Right lobe of liver (tissue), 4 donors: ENCODE data around the gene FAM78B.

ENCODE experiments used
- CTCF ChIP-seq, 4 donors: fragments of 200-600 bp in 3 of 4; fragments of 450-650 bp in 1 of 4; IDR thresholded peaks; one replicate each; pipeline versions ENCODE4 v1.5.1 to v1.8.0; 2016 to 2022; ENCODE audit warnings: antibody characterized with exemption in 4 of 4, mild to moderate bottlenecking in 2 of 4
- POLR2A ChIP-seq: fragments of 450-650 bp; IDR thresholded peaks from one replicate; pipeline ENCODE4 v1.6.1; 2017; ENCODE audit warnings: antibody characterized with exemption, mild to moderate bottlenecking
- donor health status: DM: no; HTN: no; CAD: no.
- donor health status: DM: no; HTN: no; CAD: no.
- donor health status: DM: no; HTN: yes; CAD: no.

- TF ChIP-seq POLR2A, result no peak
- no peak for TF ChIP-seq CTCF (IDR thresholded peaks at IDR 0.05)
Observed at GRCh38 chr1:166132496-166132895, 34.3 kb downstream of the FAM78B start.
